ENCODE results near the gene OR5AL1.
"Not testable (repeated sequence)": the region's sequence is repeated elsewhere in the genome, so short reads cannot be mapped to it uniquely, and the experiment has no call there.

OR5AL1 gene

DNA sequence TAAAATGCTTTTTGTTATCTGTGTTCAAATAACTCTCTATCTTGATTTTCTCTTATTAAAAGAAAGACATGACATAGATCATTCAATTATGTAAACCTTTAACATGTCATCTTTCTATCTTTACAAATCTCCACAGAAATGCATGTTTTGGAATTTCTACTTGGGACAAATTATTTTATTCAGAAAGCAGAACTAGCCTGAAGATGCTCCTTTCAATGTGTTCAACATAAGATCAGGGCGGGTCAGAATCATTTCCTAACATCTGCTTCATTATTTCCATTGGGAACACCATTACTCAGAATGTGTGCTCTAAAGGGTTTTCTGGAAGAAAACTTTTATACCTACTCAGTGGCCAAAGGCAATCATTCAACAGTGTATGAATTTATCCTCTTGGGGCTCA is at the start of gene OR5AL1:
Gene OR5AL1 (plus strand): TSS at position 301 of the 400 bp plus-strand sequence.
- Histone ChIP-seq H3K4me3 (no peak within 1 kb of the TSS), H3K27me3 (no peaks in the 10 kb centered on the region), H3K27ac (no peak within 1 kb of the TSS), H3K4me1 (no peaks in the 10 kb centered on the region), H3K36me3 (no peaks in the 10 kb centered on the region), H3K9me3 (no peaks in the 10 kb centered on the region)
- TF ChIP-seq, protein P1, sequence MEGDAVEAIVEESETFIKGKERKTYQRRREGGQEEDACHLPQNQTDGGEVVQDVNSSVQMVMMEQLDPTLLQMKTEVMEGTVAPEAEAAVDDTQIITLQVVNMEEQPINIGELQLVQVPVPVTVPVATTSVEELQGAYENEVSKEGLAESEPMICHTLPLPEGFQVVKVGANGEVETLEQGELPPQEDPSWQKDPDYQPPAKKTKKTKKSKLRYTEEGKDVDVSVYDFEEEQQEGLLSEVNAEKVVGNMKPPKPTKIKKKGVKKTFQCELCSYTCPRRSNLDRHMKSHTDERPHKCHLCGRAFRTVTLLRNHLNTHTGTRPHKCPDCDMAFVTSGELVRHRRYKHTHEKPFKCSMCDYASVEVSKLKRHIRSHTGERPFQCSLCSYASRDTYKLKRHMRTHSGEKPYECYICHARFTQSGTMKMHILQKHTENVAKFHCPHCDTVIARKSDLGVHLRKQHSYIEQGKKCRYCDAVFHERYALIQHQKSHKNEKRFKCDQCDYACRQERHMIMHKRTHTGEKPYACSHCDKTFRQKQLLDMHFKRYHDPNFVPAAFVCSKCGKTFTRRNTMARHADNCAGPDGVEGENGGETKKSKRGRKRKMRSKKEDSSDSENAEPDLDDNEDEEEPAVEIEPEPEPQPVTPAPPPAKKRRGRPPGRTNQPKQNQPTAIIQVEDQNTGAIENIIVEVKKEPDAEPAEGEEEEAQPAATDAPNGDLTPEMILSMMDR (IDR thresholded peaks at IDR 0.05), result no peak
- intact Hi-C loops (cut with DNase I; ENCODE audit: low total_unique reads), result no loop called here
- DNase-seq, result no peak

- no peaks in the 10 kb centered on the region for H3K36me3 ChIP-seq
- no peaks in the 10 kb centered on the region for H3K4me1 ChIP-seq
- H3K27me3 ChIP-seq, result no peaks in the 10 kb centered on the region
- DNase-seq, result no peak
- TF ChIP-seq, protein P1 (IDR thresholded peaks at IDR 0.05), result no peak
- H3K4me3 ChIP-seq, result no peak within 1 kb of the TSS
- no peaks in the 10 kb centered on the region for H3K9me3 ChIP-seq
- no peak within 1 kb of the TSS for H3K27ac ChIP-seq
- intact Hi-C loops (cut with DNase I; ENCODE audit: low total_unique reads), result no loop called here
Measured at GRCh38 chr11:56375324-56375723, 37.2 kb upstream of the OR5AL1 start, which contains the start of gene OR8U1. TSS of gene OR8U1 (plus strand) at chr11:56375624. CDS start at chr11:56375624, 0 bp downstream.

DNA sequence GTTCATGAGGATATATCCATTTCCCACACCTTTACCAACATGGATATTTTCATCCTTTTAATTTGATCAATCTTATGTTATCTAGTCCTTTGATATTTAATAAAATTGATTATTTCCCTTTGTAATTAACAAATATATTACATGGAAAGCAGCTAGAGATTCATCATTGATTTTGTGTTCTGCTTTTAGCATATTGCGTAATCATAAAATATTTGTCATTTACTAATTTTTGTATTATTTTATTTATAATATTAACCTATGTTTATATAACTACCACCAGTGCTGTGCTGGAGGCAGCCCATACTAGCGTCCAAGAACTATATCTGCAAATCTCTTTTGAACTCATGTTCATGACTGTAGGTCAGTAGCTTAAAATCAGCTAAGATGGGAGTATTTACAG is 32.4 kb upstream of the OR5AL1 start:
- no peaks in the 10 kb centered on the region for H3K9me3 ChIP-seq
- no peak overlapping the region for H3K4me3 ChIP-seq
- H3K27ac ChIP-seq, result no peak overlapping the region
- TF ChIP-seq, protein P1 (IDR thresholded peaks at IDR 0.05), result no peak
- no peaks in the 10 kb centered on the region for H3K36me3 ChIP-seq
- intact Hi-C loops (cut with DNase I; ENCODE audit: low total_unique reads), result no loop called here
- DNase-seq, result no peak
- no peaks in the 10 kb centered on the region for H3K27me3 ChIP-seq
- no peaks in the 10 kb centered on the region for H3K4me1 ChIP-seq

GRCh38 chr11:56394381-56394780 is 18.1 kb upstream of the OR5AL1 start:
- intact Hi-C loops (cut with DNase I; ENCODE audit: low total_unique reads), result no loop called here
- H3K4me3 ChIP-seq, result no peak overlapping the region

DNA sequence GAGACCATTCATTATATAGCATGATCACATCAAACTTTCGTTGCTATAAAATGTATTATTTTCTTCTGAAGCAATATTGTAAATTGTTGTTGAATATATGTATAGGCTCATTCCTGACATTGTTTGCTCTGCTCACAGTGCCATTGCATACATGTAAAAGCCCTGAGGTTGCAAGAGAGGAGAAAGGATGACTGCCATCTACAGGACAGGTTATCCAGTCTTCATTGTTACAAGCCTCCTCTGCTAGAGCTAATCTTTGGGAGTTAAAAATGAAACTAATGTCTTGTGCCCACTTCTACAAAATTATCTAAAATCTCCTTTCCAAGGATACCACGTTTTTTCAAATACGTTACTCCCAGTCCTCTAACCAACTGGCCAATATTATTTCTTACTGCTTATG is 16.4 kb upstream of the OR5AL1 start:
- Histone ChIP-seq H3K4me1 (no peaks in the 10 kb centered on the region), H3K27me3 (no peaks in the 10 kb centered on the region), H3K36me3 (no peaks in the 10 kb centered on the region), H3K27ac (no peak overlapping the region), H3K4me3 (no peak overlapping the region), H3K9me3 (no peaks in the 10 kb centered on the region)
- intact Hi-C loops (cut with DNase I; ENCODE audit: low total_unique reads), result no loop called here
- no peak for DNase-seq
- TF ChIP-seq, protein P1 (IDR thresholded peaks at IDR 0.05), result no peak

More at GRCh38 chr11:56394381-56394780, 18.1 kb upstream of the OR5AL1 start:
- Histone ChIP-seq H3K4me1 (no peaks in the 10 kb centered on the region), H3K27ac (no peak overlapping the region), H3K9me3 (no peaks in the 10 kb centered on the region), H3K36me3 (no peaks in the 10 kb centered on the region), H3K27me3 (no peaks in the 10 kb centered on the region)
- TF ChIP-seq, protein P1 (IDR thresholded peaks at IDR 0.05), result no peak
- DNase-seq, result no peak

DNA sequence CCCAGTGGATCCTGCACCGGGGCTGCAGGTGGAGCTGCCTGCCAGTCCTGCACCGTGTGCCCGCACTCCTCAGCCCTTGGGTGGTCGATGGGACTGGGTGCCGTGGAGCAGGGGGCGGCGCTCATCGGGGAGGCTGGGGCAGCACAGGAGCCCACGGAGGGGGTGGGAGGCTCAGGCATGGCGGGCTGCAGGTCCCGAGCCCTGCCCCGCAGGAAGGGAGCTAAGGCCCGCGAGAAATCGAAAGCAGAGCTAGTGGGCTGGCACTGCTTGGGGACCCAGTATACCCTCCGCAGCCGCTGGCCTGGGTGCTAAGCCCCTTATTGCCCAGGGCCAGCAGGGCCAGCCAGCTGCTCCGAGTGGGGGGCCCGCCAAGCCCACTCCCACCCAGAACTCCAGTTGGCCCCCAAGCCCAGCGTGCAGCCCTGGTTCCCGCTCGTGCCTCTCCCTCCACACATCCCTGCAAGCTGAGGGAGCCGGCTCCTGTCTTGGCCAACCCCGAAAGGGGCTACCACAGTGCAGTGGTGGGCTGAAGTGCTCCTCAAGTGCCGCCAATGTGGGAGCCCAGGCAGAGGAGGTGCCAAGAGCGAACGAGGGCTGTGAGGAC is 10.5 kb upstream of the OR5AL1 start:
- DNase-seq; intact Hi-C loops (cut with DNase I; ENCODE audit: low total_unique reads); H3K4me1 ChIP-seq: not testable (repeated sequence)

More for the DNA sequence above, 10.5 kb upstream of the OR5AL1 start:
- not testable (repeated sequence) for H3K27ac ChIP-seq, H3K9me3 ChIP-seq, H3K36me3 ChIP-seq, H3K4me3 ChIP-seq, H3K27me3 ChIP-seq
